ENCODE results near the gene LINC00305. TPM values are rescaled to one million over a fixed set of nuclear protein-coding genes. Genes with fewer than 3 reads are reported as not detected.

Gene LINC00305
- polyA plus RNA-seq, 1 donor from 2014 or later, result not detected

DNA sequence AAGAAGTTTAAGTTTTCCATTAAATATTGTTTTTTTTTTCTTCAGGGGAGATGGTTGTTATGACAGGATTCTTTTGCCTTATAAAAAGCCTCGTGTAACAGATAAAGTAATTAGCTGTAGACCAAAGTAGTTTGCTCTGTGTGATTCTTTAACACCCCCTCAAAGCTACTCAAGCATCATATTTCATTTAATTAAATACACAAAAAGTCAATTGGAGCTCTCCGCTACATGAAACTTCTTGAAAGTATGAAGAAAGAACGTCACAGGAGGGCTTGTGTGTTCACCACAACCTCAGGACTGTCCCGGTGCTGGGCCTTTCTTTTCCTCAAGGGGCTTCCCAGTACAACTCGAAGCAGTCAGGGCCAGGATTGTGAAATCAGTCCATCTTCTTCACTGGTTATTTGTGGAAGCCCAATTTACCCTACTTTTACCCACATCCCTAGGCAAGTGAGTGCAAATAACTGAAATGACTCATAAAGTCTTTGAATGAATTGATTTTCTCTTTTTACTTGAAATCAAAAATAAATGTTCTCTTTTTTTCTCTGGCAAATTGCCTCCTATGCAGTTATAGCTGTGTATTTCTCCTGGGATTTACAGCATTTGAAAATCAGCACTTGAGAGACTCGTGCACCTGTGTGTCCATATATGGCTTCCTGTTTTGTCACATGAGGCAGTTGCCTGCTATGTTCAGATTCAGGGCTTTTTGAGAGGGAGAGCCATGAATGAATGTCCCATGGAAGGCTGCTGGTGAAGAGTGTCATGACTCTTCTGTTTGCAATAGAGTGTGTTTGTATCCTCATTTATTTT, 48.6 kb downstream of the LINC00305 start:
- no peaks in the 10 kb centered on the region for H3K9me2 ChIP-seq (ENCODE audit: insufficient read depth, low read length)
- no peaks in the 10 kb centered on the region for H3K27me3 ChIP-seq (ENCODE audit: insufficient read depth, low read depth, low read length)
- H3F3A ChIP-seq (ENCODE audit: insufficient read depth, low read length, poor library complexity, severe bottlenecking), result no peaks in the 10 kb centered on the region
- no peaks in the 10 kb centered on the region for H4K20me1 ChIP-seq (ENCODE audit: insufficient read depth)
- H3K27ac ChIP-seq (ENCODE audit: low read length), result no peak overlapping the region
- H3K79me2 ChIP-seq (replicated peaks; ENCODE audit: insufficient read depth, low read length), result no peaks in the 10 kb centered on the region
- TF ChIP-seq SMC3 (conservative IDR thresholded peaks at IDR 0.05; ENCODE audit: poor library complexity) (no peak), TAF1 (IDR thresholded peaks at IDR 0.05; ENCODE audit: low read depth) (no peak)
- no peaks in the 10 kb centered on the region for H3K36me3 ChIP-seq (ENCODE audit: insufficient read depth, low read length)
- no peak overlapping the region for H3K4me2 ChIP-seq (ENCODE audit: low read length)
- no peak overlapping the region for H3K9ac ChIP-seq (ENCODE audit: low read length)
- no peak overlapping the region for H3K4me3 ChIP-seq (ENCODE audit: low read length)
- no peak overlapping the region for H2AFZ ChIP-seq (ENCODE audit: low read depth, low read length)
- no peaks in the 10 kb centered on the region for H3K9me3 ChIP-seq (ENCODE audit: low read length)

DNA sequence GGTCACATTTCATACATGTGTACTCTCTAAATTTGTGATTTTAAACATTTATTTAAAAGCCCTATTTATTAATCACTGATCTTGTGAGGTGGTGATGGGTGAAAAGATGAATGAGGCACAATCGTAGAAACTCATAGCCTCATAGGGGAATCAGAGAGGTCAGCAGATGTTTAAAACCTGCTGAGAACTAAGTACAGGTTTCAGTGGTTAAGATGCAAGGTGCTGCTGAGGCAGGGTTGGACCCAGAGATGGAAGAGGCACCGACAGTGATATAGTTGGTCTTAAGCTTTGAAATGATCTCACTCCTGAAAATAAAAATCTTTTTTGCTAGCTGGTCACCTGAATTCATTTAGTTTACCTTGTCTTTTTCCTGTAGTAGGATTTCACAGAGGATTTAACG, 49.6 kb downstream of the LINC00305 start:
- Histone ChIP-seq H3K27ac (ENCODE audit: low read length) (no peak overlapping the region), H3K9me2 (ENCODE audit: insufficient read depth, low read length) (no peaks in the 10 kb centered on the region)

More for the DNA sequence above, 49.6 kb downstream of the LINC00305 start:
- Histone ChIP-seq H3K9ac (ENCODE audit: low read length) (no peak overlapping the region), H3K27me3 (ENCODE audit: insufficient read depth, low read depth, low read length) (no peaks in the 10 kb centered on the region), H4K20me1 (ENCODE audit: insufficient read depth) (no peaks in the 10 kb centered on the region), H3K4me2 (ENCODE audit: low read length) (no peak overlapping the region), H3F3A (ENCODE audit: insufficient read depth, low read length, poor library complexity, severe bottlenecking) (no peaks in the 10 kb centered on the region), H2AFZ (ENCODE audit: low read depth, low read length) (no peak overlapping the region), H3K36me3 (ENCODE audit: insufficient read depth, low read length) (no peaks in the 10 kb centered on the region), H3K4me3 (ENCODE audit: low read length) (no peak overlapping the region), H3K9me3 (ENCODE audit: low read length) (no peaks in the 10 kb centered on the region), H3K79me2 (replicated peaks; ENCODE audit: insufficient read depth, low read length) (no peaks in the 10 kb centered on the region)
- TF ChIP-seq POLR2AphosphoS5 (IDR thresholded peaks at IDR 0.05) (no peak), TAF1 (IDR thresholded peaks at IDR 0.05; ENCODE audit: low read depth) (no peak), SMC3 (conservative IDR thresholded peaks at IDR 0.05; ENCODE audit: poor library complexity) (no peak), RAD21 (conservative IDR thresholded peaks at IDR 0.05) (no peak), EP300 (conservative IDR thresholded peaks at IDR 0.05; ENCODE audit: poor library complexity, severe bottlenecking) (no peak), MXI1 (conservative IDR thresholded peaks at IDR 0.05; ENCODE audit: poor library complexity, severe bottlenecking) (no peak), EZH2 (IDR thresholded peaks at IDR 0.05; ENCODE audit: borderline replicate concordance, insufficient read depth, low read length, poor library complexity, severe bottlenecking) (no peak)
- TF ChIP-seq, protein P1, sequence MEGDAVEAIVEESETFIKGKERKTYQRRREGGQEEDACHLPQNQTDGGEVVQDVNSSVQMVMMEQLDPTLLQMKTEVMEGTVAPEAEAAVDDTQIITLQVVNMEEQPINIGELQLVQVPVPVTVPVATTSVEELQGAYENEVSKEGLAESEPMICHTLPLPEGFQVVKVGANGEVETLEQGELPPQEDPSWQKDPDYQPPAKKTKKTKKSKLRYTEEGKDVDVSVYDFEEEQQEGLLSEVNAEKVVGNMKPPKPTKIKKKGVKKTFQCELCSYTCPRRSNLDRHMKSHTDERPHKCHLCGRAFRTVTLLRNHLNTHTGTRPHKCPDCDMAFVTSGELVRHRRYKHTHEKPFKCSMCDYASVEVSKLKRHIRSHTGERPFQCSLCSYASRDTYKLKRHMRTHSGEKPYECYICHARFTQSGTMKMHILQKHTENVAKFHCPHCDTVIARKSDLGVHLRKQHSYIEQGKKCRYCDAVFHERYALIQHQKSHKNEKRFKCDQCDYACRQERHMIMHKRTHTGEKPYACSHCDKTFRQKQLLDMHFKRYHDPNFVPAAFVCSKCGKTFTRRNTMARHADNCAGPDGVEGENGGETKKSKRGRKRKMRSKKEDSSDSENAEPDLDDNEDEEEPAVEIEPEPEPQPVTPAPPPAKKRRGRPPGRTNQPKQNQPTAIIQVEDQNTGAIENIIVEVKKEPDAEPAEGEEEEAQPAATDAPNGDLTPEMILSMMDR (IDR thresholded peaks at IDR 0.05; ENCODE audit: poor library complexity, severe bottlenecking), result no peak
- TF ChIP-seq, protein P2, sequence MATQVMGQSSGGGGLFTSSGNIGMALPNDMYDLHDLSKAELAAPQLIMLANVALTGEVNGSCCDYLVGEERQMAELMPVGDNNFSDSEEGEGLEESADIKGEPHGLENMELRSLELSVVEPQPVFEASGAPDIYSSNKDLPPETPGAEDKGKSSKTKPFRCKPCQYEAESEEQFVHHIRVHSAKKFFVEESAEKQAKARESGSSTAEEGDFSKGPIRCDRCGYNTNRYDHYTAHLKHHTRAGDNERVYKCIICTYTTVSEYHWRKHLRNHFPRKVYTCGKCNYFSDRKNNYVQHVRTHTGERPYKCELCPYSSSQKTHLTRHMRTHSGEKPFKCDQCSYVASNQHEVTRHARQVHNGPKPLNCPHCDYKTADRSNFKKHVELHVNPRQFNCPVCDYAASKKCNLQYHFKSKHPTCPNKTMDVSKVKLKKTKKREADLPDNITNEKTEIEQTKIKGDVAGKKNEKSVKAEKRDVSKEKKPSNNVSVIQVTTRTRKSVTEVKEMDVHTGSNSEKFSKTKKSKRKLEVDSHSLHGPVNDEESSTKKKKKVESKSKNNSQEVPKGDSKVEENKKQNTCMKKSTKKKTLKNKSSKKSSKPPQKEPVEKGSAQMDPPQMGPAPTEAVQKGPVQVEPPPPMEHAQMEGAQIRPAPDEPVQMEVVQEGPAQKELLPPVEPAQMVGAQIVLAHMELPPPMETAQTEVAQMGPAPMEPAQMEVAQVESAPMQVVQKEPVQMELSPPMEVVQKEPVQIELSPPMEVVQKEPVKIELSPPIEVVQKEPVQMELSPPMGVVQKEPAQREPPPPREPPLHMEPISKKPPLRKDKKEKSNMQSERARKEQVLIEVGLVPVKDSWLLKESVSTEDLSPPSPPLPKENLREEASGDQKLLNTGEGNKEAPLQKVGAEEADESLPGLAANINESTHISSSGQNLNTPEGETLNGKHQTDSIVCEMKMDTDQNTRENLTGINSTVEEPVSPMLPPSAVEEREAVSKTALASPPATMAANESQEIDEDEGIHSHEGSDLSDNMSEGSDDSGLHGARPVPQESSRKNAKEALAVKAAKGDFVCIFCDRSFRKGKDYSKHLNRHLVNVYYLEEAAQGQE (IDR thresholded peaks at IDR 0.05; ENCODE audit: borderline replicate concordance), result no peak
